IMR-90 (cell line): ENCODE measurements around the gene NCAPH2. TPM values are rescaled to one million over a fixed set of nuclear protein-coding genes. Genes with fewer than 3 reads are reported as not detected.

Experiments used
- ATAC-seq: fragments of 200-7000 bp; cut with Tn5 transposase; 2 replicates; pipeline ENCODE4 v1.9.1; 2020; ENCODE audit warnings: low read depth, mild to moderate bottlenecking, moderate library complexity
- BruUV-seq: library from RNA; stranded (reverse); fragments of 400-500 nt; replicated peaks from 2 replicates; lab custom pipeline; 2021; lab: Mats Ljungman, UMichigan
- CTCF ChIA-PET: fragments of 300-600 bp; formaldehyde crosslinking; extraction: SDS; loops from one replicate; lab custom pipeline; 2021; ENCODE audit warnings: antibody characterized with exemption; lab: Yijun Ruan, JAX
- POLR2A ChIA-PET: fragments of 300-600 bp; sonication (Branson Sonifier 250); formaldehyde crosslinking; loops from one replicate; lab custom pipeline; 2022; ENCODE audit warnings: antibody characterized with exemption; ENCODE audit not compliant: unreplicated experiment; lab: Charles Lee
- DNase-seq: peaks from one replicate; pipeline ENCODE4 v3.0.0; 2013
- H2AFZ ChIP-seq: replicated peaks from 2 replicates; pipeline ENCODE3; 2013; ENCODE audit warnings: low read length, mild to moderate bottlenecking; ENCODE audit not compliant: poor library complexity
- H2AK5ac ChIP-seq: 2 replicates; pipeline ENCODE4 v1.6.1; 2013; ENCODE audit warnings: low read depth, low read length, inconsistent platforms
- H2AK9ac ChIP-seq: replicated peaks from 2 replicates; pipeline ENCODE3; 2013; ENCODE audit warnings: mild to moderate bottlenecking, low read depth, low read length, moderate library complexity; ENCODE audit not compliant: poor library complexity
- H2BK120ac ChIP-seq: 2 replicates; pipeline ENCODE4 v1.6.1; 2013; ENCODE audit warnings: low read depth, low read length, inconsistent platforms
- H2BK15ac ChIP-seq: 3 replicates; pipeline ENCODE4 v1.6.1; 2013; ENCODE audit warnings: low read depth, low read length, inconsistent platforms
- H2BK20ac ChIP-seq: 2 replicates; pipeline ENCODE4 v1.6.1; 2013; ENCODE audit warnings: low read depth, mild to moderate bottlenecking, inconsistent platforms, low read length, moderate library complexity
- H2BK5ac ChIP-seq: 2 replicates; pipeline ENCODE4 v1.6.1; 2013; ENCODE audit warnings: mild to moderate bottlenecking, low read depth, low read length, inconsistent platforms; ENCODE audit not compliant: poor library complexity, severe bottlenecking
- H3K14ac ChIP-seq: replicated peaks from 2 replicates; pipeline ENCODE4 v1.6.1; 2013; ENCODE audit warnings: low read depth, low read length, inconsistent platforms
- H3K18ac ChIP-seq: 2 replicates; pipeline ENCODE4 v1.6.1; 2013; ENCODE audit warnings: low read depth, low read length, control low read depth
- H3K23ac ChIP-seq: 2 replicates; pipeline ENCODE4 v1.6.1; 2013; ENCODE audit warnings: low read depth, low read length, inconsistent platforms
- H3K27ac ChIP-seq: 2 replicates; pipeline ENCODE4 v1.5.1; 2013; ENCODE audit warnings: mild to moderate bottlenecking, control low read depth, low read length; ENCODE audit not compliant: insufficient read depth
- H3K27me3 ChIP-seq: 2 replicates; pipeline ENCODE4 v1.6.1; 2013; ENCODE audit warnings: low read length; ENCODE audit not compliant: control insufficient read depth, insufficient read depth
- H3K36me3 ChIP-seq: 2 replicates; pipeline ENCODE4 v1.6.1; 2013; ENCODE audit warnings: low read length, mixed read lengths; ENCODE audit not compliant: control insufficient read depth, insufficient read depth
- H3K4ac ChIP-seq: 2 replicates; pipeline ENCODE4 v1.6.1; 2013; ENCODE audit warnings: low read depth, low read length, inconsistent platforms
- H3K4me1 ChIP-seq: 2 replicates; pipeline ENCODE4 v1.6.1; 2013; ENCODE audit warnings: low read length, mixed read lengths; ENCODE audit not compliant: control insufficient read depth, insufficient read depth
- H3K4me2 ChIP-seq: 2 replicates; pipeline ENCODE4 v1.6.1; 2013; ENCODE audit warnings: low read depth, mild to moderate bottlenecking, control low read depth, low read length, moderate library complexity
- H3K4me3 ChIP-seq: 2 replicates; pipeline ENCODE4 v1.5.1; 2013; ENCODE audit warnings: low read depth, mild to moderate bottlenecking, control low read depth, low read length, moderate library complexity; ENCODE audit not compliant: insufficient read depth
- H3K56ac ChIP-seq: 2 replicates; pipeline ENCODE4 v1.6.1; 2013; ENCODE audit warnings: low read length, inconsistent platforms; ENCODE audit not compliant: insufficient read depth; ENCODE audit errors: extremely low read depth
- H3K79me1 ChIP-seq, 2 experiments: 2 replicates each; pipeline ENCODE4 v1.6.1; 2013; ENCODE audit warnings: low read length in 2 of 2, inconsistent platforms in 1 of 2, low read depth in 1 of 2
- H3K9ac ChIP-seq: 2 replicates; pipeline ENCODE4 v1.6.1; 2013; ENCODE audit warnings: low read depth, low read length, control low read depth
- H3K9me1 ChIP-seq: 2 replicates; pipeline ENCODE4 v1.6.1; 2013; ENCODE audit warnings: low read length, inconsistent platforms; ENCODE audit not compliant: insufficient read depth
- H3K9me3 ChIP-seq: 2 replicates; pipeline ENCODE4 v1.6.1; 2013; ENCODE audit warnings: low read length; ENCODE audit not compliant: control insufficient read depth, insufficient read depth
- H4K20me1 ChIP-seq: 2 replicates; pipeline ENCODE4 v1.6.1; 2013; ENCODE audit warnings: low read length, inconsistent platforms; ENCODE audit not compliant: insufficient read depth
- H4K5ac ChIP-seq: 2 replicates; pipeline ENCODE4 v1.6.1; 2013; ENCODE audit warnings: mild to moderate bottlenecking, low read depth, low read length, control low read depth
- H4K8ac ChIP-seq, 2 experiments: 2 replicates each; pipeline ENCODE4 v1.6.1; 2013; ENCODE audit warnings: low read depth in 2 of 2, low read length in 2 of 2, control low read depth in 1 of 2, inconsistent platforms in 1 of 2
- H4K91ac ChIP-seq: 2 replicates; pipeline ENCODE4 v1.6.1; 2013; ENCODE audit warnings: low read depth, low read length, inconsistent platforms; ENCODE audit not compliant: insufficient read depth
- BHLHE40 ChIP-seq: fragments of 150-350 bp; IDR thresholded peaks from 2 replicates; pipeline ENCODE4 v1.6.1; 2016; ENCODE audit warnings: mild to moderate bottlenecking, low read depth, low read length
- MAZ ChIP-seq: IDR thresholded peaks from 2 replicates; pipeline ENCODE4 v1.6.1; 2012; ENCODE audit warnings: low read depth, mild to moderate bottlenecking, low read length, improper control_type of control experiment, moderate library complexity, borderline replicate concordance
- RCOR1 ChIP-seq: IDR thresholded peaks from 2 replicates; pipeline ENCODE4 v1.6.1; 2012; ENCODE audit warnings: mild to moderate bottlenecking, low read length, improper control_type of control experiment; ENCODE audit not compliant: insufficient replicate concordance
- WGBS, 2 experiments: methylation state at CpG; one replicate each; pipeline versions ENCODE4 v1.1.5 to v1.1.7; 2013; ENCODE audit warnings: missing lambda C conversion rate in 2 of 2; ENCODE audit not compliant: insufficient read length in 1 of 2; ENCODE audit errors: extremely low coverage in 2 of 2; 5-methylcytosine and 5-hydroxymethylcytosine counted together
- dilution Hi-C: fragments of 300-500 bp; cut with HindIII; formaldehyde crosslinking; loops from one replicate; pipeline ENCODE4 v1.14.3; 2018; ENCODE audit warnings: low sequenced_read_pairs; ENCODE audit not compliant: unreplicated experiment
- in situ Hi-C: fragments of 300-500 bp; cut with MboI; formaldehyde crosslinking; loops from 3 replicates; pipeline ENCODE4 v1.14.3; 2019; ENCODE audit warnings: low sequenced_read_pairs, inconsistent platforms, mixed read lengths
- intact Hi-C: fragments of 100-400 bp; cut with micrococcal nuclease; formaldehyde crosslinking; loops from 2 replicates; pipeline ENCODE4 v1.10.0; 2022
- polyA plus RNA-seq, 3 experiments: library from polyadenylated mRNA; depleted of rRNA; stranded (reverse); fragments of >200 nt; gene quantifications; 2 replicates each; pipeline ENCODE4 v1.2.3, GENCODE V29; 2012; ENCODE audit warnings: low replicate concordance in 1 of 3
- total RNA-seq: library from RNA; depleted of rRNA; stranded (reverse); fragments of >200 nt; gene quantifications from 2 replicates; pipeline ENCODE4 v1.2.3, GENCODE V29; 2012

The NCAPH2 gene
- total and polyA plus RNA-seq, 2 of the 4 experiments (the other 2 are of a cell fraction) = 30.2 to 38.5 TPM

- Histone ChIP-seq H3K4me2 (peak within 1 kb of the TSS; percentile 69), H3K23ac (peak within 1 kb of the TSS; percentile 72; the same call in 1 of the 2 replicates), H2BK20ac (no peak within 1 kb of the TSS), H3K4me1 (peaks cover 19% of the 10 kb centered on the region), H3K9me3 (no peaks in the 10 kb centered on the region), H4K8ac (peak within 1 kb of the TSS; percentile 53 to 91; a peak in 3 of 4 replicates), H3K18ac (no peak within 1 kb of the TSS), H2AK5ac (peak within 1 kb of the TSS; percentile 81), H4K20me1 (no peaks in the 10 kb centered on the region), H2AFZ (peak within 1 kb of the TSS; percentile 89), H3K79me1 (peaks cover 4 to 20% of the 10 kb centered on the region in 2 experiments; a peak in 2 of 4 replicates), H3K56ac (0 out of 2 replicates have a peak within 1 kb of the TSS, but pooled peaks have one; percentile 12), H3K4me3 (peak within 1 kb of the TSS; percentile 21), H3K36me3 (no peaks in the 10 kb centered on the region), H2AK9ac (peak within 1 kb of the TSS; percentile 96), H3K27ac (no peak within 1 kb of the TSS; the same call in 1 of the 2 replicates), H3K14ac (peak within 1 kb of the TSS; percentile 42; the same call in 1 of the 2 replicates), H3K27me3 (peaks cover 5% of the 10 kb centered on the region; the same call in 1 of the 2 replicates), H2BK5ac (no peak within 1 kb of the TSS), H3K4ac (peak within 1 kb of the TSS; percentile 82), H2BK120ac (peak within 1 kb of the TSS; percentile 27; the same call in 1 of the 2 replicates), H4K91ac (peak within 1 kb of the TSS; percentile 77), H3K9me1 (peaks cover 13% of the 10 kb centered on the region; the same call in 1 of the 2 replicates), H4K5ac (peak within 1 kb of the TSS; percentile 49), H3K9ac (no peak within 1 kb of the TSS), H2BK15ac (no peak within 1 kb of the TSS; the same call in 2 of the 3 replicates)
- POLR2A ChIA-PET = interaction anchor here (0.6 kb wide), 1 partner anchor 14 kb away, joined by 3 read pairs; no protein-coding TSS in a partner anchor
- TF ChIP-seq RCOR1 (no peak), BHLHE40 (0 out of 2 replicates have a peak, but pooled peaks have one; percentile 27), MAZ (0 out of 2 replicates have a peak, but pooled peaks have one; percentile 10)
- CTCF ChIA-PET = no interaction called here
- DNase-seq (peak; percentile 44), ATAC-seq (peak; percentile 4)
- no TSS peak for BruUV-seq
- intact Hi-C loops = loop anchor here (5.0 kb wide), 1 partner anchor 52 kb away; the partner anchor contains the start of gene CHKB
- 4% methylated on average over 46 of the region's 92 CpGs; no CpG with 5 or more reads in 1 of the 2 experiments for WGBS, 2 experiments
- dilution Hi-C loops = no loop called here
- in situ Hi-C loops = loop anchor here (5.0 kb wide), 1 partner anchor 47 kb away; the partner anchor contains the start of gene CPT1B
Observed at GRCh38 chr22:50529897-50530579, 22.0 kb downstream of the NCAPH2 start, which contains the start of gene TYMP. Gene TYMP (minus strand): TSS chr22:50530012. CDS start chr22:50529709, 303 bp downstream.
